GM21619 (cell line): ENCODE results near the gene DOCK4.
A peak's percentile ranks its signal among the peaks of the same experiment; 100 is the strongest.

ENCODE experiments used
- ATAC-seq: cut with Tn5 transposase; IDR thresholded peaks from one replicate; pipeline ENCODE4 v1.9.1; 2021; ENCODE audit not compliant: unreplicated experiment

The DOCK4 gene

GRCh38 chr7:112012242-112012641 is 194.0 kb downstream of the DOCK4 start:
- ATAC-seq: no peak

GRCh38 chr7:112010994-112011393 is 195.2 kb downstream of the DOCK4 start:
- ATAC-seq: no peak

- ATAC-seq: no peak
Measured at GRCh38 chr7:112010109-112010508, 196.1 kb downstream of the DOCK4 start.

- peak; percentile 79 for ATAC-seq
Measured at GRCh38 chr7:112009081-112009480, 197.1 kb downstream of the DOCK4 start.

GRCh38 chr7:112007185-112007584 is 199.0 kb downstream of the DOCK4 start:
- ATAC-seq: no peak

GRCh38 chr7:112006071-112006470 is 200.1 kb downstream of the DOCK4 start:
- no peak for ATAC-seq

- no peak for ATAC-seq
Measured at GRCh38 chr7:112005205-112005775, 200.9 kb downstream of the DOCK4 start.

GRCh38 chr7:112001091-112001826 is 204.9 kb downstream of the DOCK4 start:
- ATAC-seq: no peak

- no peak for ATAC-seq
Measured at GRCh38 chr7:111998326-111998725, 207.9 kb downstream of the DOCK4 start.

GRCh38 chr7:111997546-111997945 is 208.7 kb downstream of the DOCK4 start:
- ATAC-seq: no peak

- no peak for ATAC-seq
Measured at GRCh38 chr7:111992601-111993000, 213.6 kb downstream of the DOCK4 start.

GRCh38 chr7:111990643-111991042 is 215.6 kb downstream of the DOCK4 start:
- ATAC-seq: no peak

GRCh38 chr7:111987886-111988285 is 218.3 kb downstream of the DOCK4 start:
- ATAC-seq: no peak

GRCh38 chr7:111987115-111987826 is 218.9 kb downstream of the DOCK4 start:
- no peak for ATAC-seq

- ATAC-seq: no peak
Measured at GRCh38 chr7:111986601-111987000, 219.6 kb downstream of the DOCK4 start.

GRCh38 chr7:111985798-111986197 is 220.4 kb downstream of the DOCK4 start:
- ATAC-seq: no peak

GRCh38 chr7:111982804-111983203 is 223.4 kb downstream of the DOCK4 start:
- no peak for ATAC-seq

- ATAC-seq: no peak
Measured at GRCh38 chr7:111982133-111982532, 224.1 kb downstream of the DOCK4 start.

- ATAC-seq: no peak
Measured at GRCh38 chr7:111980725-111981124, 225.5 kb downstream of the DOCK4 start.

- ATAC-seq: no peak
Measured at GRCh38 chr7:111975346-111975745, 230.9 kb downstream of the DOCK4 start.

GRCh38 chr7:111960984-111961383 is 245.2 kb downstream of the DOCK4 start:
- ATAC-seq: no peak

GRCh38 chr7:111958896-111959295 is 247.3 kb downstream of the DOCK4 start:
- no peak for ATAC-seq
